GM10847 (cell line): ENCODE data around the gene NEK1.

ENCODE experiments used
- POLR2A ChIP-seq: IDR thresholded peaks from 2 replicates; pipeline ENCODE4 v1.6.1; 2011; ENCODE audit not compliant: insufficient read length; ENCODE audit errors: extremely low read depth

Gene NEK1

DNA sequence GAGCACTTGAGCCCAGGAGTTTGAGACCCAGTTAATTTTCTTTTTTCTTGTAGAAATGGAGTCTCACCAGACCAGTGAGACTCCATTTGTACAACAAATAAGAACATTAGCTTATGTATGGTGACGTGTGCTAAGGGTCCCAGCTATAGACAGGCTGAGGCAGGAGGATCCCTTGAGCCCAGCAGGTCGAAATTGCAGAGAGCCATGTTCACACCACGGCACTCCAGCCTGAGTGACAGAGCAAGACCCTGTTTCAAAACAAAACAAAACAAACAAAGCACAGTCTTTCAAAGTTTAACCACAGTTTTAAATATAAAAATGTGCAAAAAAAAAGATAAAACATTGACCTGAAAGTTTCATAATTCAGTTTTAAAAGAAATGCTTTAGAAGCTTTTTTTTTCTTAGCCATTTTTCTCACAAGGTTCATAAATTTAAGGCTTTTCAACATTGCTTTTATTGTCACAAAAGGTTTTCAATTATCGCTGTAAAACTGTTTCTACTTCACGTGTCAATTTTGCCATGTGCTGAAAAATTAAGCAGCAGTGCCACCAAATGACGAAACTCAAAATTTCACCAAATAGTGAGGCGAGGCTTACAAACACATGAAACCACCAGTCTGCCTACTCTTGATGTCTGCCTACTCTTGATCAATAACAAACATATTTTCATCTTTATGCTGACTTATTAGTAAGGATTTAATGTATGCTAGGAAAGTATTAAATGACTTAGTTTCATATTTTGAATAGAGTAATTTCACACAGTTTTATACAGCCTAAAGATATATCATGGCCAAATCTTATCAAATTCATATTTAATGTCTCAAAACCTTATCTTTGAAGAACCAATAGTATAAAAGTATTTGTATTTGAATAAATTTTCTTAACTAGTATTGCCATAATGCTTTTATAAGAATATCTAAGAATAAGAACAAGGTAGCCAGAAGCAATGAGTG, 126.3 kb downstream of the NEK1 start:
- no peak for TF ChIP-seq POLR2A

DNA sequence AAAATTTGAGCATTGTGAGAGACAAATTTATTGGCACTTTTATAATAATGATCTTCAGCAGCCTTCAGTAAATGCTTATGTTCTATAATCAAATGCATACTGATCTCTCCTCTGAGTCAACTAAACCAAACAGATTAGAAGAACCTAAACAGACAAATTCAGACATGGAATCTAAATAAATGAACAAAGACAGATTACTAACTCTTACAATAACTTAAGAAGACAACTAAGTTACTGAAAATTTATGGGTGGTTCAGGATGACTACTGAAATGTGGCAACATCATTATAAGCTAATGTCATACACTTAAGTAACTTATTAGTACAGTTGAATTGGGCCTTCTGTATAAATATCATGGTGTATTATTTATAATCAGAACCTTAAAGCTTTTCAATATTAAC, 127.3 kb downstream of the NEK1 start:
- no peak for TF ChIP-seq POLR2A

DNA sequence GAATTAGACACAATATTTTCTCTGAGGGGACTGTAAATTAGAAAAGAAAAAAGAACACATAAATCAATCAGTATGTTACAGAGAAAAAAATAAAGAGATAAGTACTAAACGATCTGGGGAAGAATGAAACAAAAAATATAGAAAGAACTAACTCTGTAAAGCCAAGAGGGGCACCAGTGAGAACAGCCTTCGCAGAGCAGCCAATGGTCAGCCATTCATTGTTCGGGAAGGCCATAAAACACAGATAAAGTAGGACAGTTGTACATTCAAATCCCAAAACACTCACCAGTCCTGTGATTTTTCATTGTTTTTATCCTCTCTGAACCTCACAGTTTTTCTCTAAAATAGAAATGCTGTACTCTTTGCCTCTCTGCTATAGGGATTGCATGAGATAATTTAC, 127.9 kb downstream of the NEK1 start:
- TF ChIP-seq POLR2A, result no peak

DNA sequence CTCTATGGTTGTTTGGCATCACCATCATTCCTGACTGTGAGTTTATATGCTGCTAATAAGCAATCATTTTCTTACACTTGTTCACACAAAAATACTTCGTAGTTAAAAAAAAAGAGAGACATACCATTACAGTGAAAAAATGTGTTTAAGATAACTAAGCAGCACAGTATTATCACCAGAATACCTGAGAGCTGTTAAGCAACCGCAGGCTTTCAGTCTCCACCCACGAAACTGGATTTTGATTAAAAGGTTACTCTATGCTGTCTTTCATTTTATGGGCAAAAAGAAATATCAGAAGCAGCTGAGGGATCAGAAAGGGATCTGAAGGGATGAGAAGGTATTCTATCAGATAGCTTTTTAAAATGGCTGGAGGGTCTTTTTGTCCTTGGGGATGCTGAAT, 148.3 kb downstream of the NEK1 start:
- TF ChIP-seq POLR2A, result no peak

DNA sequence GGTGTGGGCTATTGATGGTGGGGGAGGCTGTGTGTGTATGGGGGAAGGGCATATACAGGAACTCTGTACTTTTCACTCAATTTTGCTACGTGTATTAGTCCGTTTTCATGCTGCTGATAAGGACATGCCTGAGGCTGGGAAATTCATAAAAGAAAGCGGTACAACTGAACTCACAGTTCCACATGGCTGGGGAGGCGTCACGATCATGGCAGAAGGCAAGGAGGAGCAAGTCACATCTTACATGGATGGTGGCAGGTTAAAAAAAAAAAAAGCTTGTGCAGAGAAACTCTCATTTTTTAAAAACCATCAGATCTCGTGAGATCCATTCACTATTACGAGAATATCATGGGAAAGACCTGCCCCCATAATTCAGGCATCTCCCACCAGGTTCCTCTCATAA, 152.3 kb downstream of the NEK1 start:
- no peak for TF ChIP-seq POLR2A

DNA sequence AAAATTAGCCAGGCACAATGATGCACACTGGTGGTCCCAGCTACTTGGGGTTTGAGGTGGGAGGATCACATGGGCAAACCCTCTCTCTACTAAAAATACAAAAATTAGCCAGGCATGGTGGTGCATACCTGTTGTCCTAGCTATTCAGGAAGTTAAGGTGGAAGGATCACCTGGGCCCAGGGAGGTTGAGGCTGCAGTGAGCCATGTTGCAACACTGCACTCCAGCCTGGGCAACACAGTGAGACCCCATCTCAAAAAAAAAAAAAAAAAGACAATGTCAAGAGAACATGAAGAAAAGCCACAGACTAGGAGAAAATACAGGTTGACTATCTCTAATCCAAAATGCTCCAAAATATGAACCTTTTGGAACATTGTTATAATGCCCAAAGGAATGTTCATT, 153.8 kb downstream of the NEK1 start:
- TF ChIP-seq POLR2A, result no peak

DNA sequence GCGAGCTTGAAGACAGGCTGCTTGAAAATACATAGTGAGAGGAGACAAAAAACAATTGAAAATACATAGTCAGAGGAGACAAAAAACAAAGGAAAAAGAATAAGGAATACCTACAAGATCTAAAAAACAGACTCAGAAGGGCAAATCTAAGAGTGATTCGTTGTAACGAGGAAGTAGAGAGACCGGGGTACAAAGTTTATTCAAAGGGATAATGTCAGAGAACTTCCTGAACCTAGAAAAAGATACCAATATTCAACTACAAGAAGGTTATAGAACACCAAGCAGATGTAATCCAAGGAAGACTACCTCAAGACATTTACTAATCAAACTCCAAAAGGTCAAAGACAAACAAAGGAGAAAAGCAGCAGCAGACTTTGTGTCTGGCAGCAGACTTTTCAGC, 165.6 kb downstream of the NEK1 start:
- TF ChIP-seq POLR2A, result no peak

DNA sequence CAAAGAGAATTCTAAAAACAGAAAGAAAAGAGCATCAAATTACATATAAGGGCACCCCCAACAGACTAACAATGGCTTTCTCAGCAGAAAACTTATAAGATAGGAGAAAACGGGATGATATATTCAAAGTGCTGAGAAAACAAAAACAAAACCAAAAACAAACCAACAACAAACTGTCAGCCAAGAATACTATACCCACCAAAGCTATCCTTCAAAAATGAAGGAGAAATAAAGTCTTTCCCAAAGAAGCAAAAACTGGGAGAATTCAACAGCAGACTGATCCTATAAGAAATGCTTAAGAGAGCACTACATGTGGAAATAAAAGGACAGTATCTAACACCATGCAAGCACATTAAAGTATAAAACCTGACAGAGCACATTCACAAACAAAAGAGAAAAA, 168.6 kb downstream of the NEK1 start:
- TF ChIP-seq POLR2A, result no peak

DNA sequence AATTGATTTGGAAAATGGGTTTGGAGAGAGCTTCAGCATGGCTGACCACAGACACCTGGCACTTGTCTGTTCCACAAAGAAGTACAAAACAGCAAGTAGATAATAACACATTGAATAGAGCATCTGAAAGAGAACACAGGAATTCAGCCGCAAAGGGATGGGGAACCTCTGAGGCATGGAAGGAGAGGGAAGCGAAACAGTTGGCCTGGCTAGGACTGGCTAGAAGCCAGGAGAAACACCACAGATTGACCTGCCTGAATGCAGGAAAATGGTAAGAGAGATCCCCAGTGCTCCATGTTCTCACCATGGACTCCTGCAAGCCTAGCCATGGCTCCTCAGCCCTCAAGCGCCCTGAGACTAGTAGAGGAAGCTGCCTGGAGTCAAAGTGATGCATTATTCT, 171.9 kb downstream of the NEK1 start:
- TF ChIP-seq POLR2A, result no peak

DNA sequence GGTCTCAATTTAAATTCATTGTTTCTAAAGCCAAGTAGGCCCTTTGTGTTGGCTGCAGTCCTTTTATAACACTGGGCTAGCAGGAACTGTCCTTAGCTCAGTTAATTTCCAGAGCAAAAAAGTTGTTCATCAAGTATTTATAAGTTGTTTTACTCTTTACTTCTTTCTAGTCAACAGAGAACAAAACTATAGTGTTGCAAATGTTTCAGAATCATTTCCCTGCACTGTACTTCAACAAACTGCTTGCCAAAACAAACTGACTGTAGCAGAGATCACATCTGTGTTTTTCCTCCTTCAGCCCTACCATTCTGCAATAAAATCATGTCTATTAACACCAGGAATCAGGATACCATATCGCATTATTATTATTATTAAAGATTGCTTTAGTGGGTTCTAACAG, 173.1 kb downstream of the NEK1 start:
- no peak for TF ChIP-seq POLR2A

DNA sequence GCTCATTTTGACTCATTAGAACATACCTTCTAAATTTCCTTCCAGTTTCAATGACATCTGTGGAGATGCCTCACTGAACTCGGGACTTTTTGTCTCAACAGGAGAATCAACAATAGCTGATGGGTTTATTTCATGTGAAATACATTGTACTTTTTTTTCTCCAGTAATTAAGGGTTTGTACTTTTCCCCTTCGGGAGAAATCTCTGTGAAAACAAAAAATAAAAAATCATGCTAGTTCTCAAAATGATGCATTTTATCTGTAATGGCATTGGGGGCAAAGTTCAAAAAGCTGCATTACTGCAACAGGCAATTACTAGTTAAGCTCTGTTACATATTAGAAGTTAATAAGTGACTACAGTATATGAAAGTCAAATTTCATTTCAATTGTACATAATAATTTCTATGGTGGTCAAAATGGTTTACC, 174.3 kb downstream of the NEK1 start:
- TF ChIP-seq POLR2A, result no peak

DNA sequence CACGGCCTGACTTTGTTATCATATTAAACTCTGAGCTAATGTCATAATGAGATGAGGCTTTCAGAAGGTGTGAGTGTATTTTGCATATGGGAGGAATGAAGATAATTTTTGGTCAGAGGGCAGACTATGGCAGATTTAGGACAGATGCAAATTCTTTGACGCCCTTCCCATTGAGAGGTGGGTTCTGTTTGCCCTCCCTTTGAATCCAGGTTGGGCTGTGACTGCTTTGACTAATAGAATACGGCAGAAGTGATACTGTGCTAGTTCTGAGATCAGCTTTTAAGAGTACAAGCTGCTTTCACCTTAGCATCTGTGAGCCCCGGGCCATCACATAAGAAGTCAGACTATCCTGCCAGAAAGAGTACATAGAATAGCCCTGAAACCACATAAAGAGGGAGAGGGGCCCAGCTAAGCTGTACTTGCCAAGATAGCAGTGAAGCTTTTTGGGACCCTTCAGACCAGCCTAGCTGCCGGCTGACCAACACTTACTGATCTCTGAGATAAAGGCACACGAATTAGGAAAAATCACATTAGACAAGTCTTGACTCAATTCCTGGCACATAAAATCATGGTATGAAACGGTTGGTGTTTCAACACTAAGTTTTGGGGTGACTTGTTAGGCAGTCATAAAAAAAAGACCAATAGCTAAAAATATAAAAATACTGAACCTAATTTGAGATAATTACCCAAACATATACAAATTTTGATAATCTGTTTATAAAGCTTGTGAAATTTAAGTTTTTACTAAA, 174.9 kb downstream of the NEK1 start:
- TF ChIP-seq POLR2A, result no peak

DNA sequence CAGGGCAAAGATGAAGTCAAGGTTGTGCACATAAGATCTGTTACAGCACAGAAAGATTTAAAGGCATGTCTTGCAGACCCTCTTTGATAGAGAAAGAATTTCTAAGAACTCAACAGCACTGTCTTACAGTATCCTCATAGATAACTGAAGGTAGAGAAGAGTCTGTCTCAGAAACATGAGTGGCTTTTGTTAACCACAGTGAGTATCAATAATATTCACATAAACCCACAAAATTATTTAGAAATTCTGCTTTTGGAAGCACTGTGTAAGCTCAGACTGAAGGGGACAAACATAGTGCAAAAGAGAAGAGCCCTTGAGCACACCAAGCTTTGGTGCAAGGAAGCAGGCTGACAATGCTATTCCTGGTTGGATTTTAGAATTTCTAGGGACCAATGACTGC, 175.6 kb downstream of the NEK1 start:
- no peak for TF ChIP-seq POLR2A

DNA sequence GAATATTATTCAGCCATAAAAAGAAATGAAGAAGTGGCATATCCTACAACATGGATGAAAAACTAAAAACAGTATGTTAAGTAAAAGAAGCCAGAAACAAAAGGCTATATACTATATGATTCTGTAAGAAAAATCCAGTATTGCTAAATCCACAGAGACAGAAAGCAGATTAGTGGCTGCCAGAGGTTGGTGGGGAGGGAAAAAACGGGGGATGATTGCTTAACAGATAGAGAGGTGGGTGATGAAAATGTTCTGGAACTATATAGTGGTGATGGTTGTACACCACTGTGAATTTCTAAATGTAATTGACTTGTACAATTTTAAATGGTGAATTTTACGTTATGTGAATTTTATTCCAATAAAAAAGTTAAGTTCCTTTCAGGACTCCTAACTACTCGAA, 184.0 kb downstream of the NEK1 start:
- TF ChIP-seq POLR2A, result no peak

DNA sequence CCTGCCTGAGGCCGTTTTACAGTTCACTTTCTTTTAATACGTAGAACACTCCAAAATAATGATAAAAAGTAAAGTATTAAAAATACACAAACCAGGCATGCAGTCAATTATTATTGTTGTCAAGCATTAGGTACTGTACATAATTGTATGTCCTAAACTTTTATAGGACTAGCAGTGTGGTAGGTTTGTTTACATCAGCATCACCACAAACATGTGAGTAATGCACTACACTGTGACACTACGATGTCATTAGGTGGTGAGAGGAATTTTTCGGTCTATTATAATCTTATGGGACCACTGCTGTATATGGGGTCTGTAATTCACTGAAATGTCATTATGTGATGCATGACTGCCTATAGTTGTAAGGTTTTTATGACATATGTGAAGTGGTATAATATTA, 192.1 kb downstream of the NEK1 start:
- TF ChIP-seq POLR2A, result no peak

DNA sequence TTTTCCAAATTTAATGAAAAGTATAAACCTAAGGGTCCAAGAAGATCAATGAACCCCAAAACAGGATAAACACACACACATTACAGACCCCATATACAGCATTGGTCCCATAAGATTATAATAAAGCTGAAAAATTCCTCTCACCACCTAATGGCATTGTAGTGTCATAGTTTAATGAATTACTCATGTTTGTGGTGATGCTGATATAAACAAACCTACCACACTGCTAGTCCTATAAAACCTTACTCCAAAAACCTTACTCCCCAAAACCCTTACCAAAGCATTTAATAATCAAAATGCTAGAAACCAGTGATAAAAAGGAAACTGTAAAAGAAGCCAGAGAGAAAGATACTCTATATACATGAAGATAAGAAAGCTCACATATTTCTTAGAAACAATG, 193.5 kb downstream of the NEK1 start:
- no peak for TF ChIP-seq POLR2A
